B cell (primary cell): Measurements from ENCODE around the gene ZBTB12.

Experiments
- CTCF ChIP-seq: fragments of 200-600 bp; IDR thresholded peaks from one replicate; pipeline ENCODE4 v1.8.0; 2022; ENCODE audit warnings: antibody characterized with exemption, mild to moderate bottlenecking
- EZH2 ChIP-seq: IDR thresholded peaks from 2 replicates; pipeline ENCODE4 v1.6.1; 2012; ENCODE audit warnings: borderline replicate concordance, low read depth, mild to moderate bottlenecking, moderate library complexity, low read length; ENCODE audit not compliant: insufficient read depth, poor library complexity, severe bottlenecking

DNA sequence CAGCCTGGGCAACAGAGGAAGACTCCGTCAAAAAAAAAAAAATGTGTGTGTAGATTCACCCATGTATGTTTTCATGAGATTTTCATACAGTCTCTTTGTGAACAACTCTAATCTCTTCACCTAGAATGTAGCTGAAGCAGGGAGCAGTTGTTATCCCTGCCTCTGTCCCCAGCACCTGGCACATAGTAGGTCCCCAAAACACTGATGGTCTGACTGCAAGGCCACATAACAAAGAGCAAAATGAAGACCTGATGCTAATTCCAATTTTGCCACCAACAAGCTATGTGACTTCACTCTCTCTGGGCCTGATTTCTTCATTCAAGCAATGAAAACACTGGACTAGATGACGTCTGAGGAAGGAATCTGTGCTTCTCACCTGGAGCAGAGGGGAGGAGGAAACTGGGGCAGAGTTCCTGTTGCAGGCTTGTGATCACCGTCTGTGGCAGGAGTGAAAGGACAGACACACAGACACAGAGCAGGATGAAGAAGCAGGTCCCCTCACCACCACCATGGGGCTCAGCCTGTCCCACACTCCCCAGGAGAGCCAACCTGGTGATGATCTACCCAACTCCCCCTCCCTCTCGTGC lies 27.7 kb downstream of the ZBTB12 start:
- TF ChIP-seq CTCF = no peak
- TF ChIP-seq EZH2 = no peak
